ES-I3 (cell line): ENCODE measurements around the gene WWOX.

Source experiments
- H3K36me3 ChIP-seq: 2 replicates; pipeline ENCODE4 v1.6.1; 2013; ENCODE audit warnings: mild to moderate bottlenecking, low read length, control low read depth, moderate library complexity; ENCODE audit not compliant: insufficient read depth
- H3K4me1 ChIP-seq: 2 replicates; pipeline ENCODE4 v1.6.1; 2013; ENCODE audit warnings: mild to moderate bottlenecking, control low read depth, low read length; ENCODE audit not compliant: insufficient read depth
- H3K9ac ChIP-seq: 2 replicates; pipeline ENCODE4 v1.6.1; 2013; ENCODE audit warnings: low read depth, mild to moderate bottlenecking, low read length, moderate library complexity
- H3K9me3 ChIP-seq: 2 replicates; pipeline ENCODE4 v1.6.1; 2013; ENCODE audit warnings: mild to moderate bottlenecking, low read length, moderate library complexity; ENCODE audit not compliant: control insufficient read depth, insufficient read depth

WWOX gene

DNA sequence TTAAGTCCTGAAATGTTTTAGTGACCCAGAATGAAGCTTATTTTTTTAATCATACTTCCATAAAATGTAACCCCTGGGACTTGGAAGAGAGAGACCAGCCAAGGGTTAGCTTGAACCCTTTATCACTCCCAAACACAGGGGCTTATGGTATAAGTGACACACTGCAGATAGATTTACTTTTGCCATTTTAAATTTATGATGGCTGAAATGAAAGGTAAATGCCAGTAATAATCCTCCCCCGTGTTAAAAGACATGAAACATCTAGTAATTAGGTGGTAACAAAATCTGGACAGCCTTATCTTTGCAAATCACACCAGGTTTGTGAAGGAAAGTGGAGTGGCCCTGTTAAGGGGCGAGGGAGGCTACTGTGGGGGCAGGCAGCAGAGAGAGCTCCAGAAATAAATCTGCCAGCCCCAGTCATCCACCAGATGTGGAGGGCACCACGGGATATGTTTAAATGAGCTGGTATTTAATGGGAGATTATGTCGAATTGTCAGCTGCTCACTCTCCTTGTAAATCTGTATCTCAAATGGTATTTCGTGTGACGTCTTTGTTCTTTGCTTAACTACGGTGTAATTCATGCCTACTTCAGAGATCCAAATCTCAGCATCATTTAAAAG is 326.5 kb downstream of the WWOX start:
- Histone ChIP-seq H3K9me3 (no peaks in the 10 kb centered on the region), H3K4me1 (no peaks in the 10 kb centered on the region), H3K9ac (no peak overlapping the region), H3K36me3 (no peaks in the 10 kb centered on the region)

DNA sequence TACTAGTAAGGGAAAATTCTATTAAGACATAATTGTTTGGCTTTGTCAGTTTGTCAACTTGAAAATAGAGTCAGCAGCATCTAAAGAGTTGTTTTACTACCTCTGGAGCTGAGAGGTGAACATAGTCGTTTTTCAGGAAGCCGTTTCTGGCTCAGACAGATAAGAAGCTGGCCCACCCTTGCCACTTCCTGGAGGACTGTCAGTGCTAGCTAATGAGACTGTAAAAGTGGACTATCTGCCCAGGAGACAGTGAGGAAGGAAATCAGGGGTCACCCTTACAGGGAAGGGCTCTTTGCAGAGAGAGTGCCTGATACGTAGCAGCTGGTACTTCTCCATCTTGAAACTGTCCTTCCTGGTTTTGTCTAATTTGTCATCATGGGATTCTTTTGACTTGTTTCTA is 328.7 kb downstream of the WWOX start:
- H3K9ac ChIP-seq: no peak overlapping the region

DNA sequence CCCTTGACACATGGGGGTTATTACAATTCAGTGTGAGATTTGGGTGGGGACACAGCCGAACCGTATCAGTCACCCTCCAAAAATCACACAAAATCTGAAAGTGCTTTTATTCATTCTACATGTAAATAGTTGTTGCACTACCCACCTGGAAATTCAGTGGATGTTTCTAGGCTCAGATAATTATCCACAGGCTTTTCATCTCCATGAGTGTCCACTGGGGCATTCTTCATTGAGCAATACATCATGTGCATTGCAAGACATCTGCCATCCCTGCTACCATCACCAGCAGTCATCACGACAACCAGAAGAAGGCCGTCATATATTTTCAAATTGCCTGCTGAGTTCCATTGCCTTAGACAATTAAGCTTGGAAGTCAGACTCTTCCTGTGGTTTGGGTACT is 330.8 kb downstream of the WWOX start:
- Histone ChIP-seq H3K36me3 (no peaks in the 10 kb centered on the region), H3K9me3 (no peaks in the 10 kb centered on the region), H3K9ac (no peak overlapping the region), H3K4me1 (no peaks in the 10 kb centered on the region)

More for the DNA sequence above, 328.7 kb downstream of the WWOX start:
- Histone ChIP-seq H3K9me3 (no peaks in the 10 kb centered on the region), H3K4me1 (no peaks in the 10 kb centered on the region), H3K36me3 (no peaks in the 10 kb centered on the region)

DNA sequence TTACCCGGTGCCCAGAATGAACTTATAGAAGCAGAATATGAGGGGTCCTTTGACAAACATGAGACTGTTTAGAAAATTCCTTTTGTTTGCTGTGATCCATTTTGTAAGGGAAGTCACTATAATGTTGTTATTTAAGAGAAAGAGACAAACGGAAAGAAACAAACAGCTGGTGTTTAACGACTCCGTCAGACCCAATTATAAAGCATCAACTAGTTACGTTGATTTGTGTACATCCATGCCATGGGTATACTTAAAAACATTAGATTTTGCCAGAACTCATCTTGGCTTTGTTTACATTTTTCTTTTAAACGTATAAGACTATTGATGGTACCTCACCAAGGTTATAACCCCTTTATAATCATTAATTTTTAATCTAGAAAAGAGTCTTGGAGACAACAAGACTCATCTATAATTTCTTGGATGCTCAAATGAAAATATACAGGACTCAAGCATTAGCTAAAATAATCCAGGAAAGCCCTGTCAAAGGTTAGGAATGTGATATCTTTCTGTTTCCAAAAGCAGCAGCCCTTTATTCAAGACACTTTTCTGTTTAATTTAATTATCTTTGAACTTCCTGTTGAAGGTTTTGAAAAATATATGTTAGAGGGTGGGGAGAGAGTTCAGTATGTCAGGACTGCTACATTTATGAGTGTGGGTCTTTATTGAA is 331.7 kb downstream of the WWOX start:
- Histone ChIP-seq H3K4me1 (no peaks in the 10 kb centered on the region), H3K9me3 (no peaks in the 10 kb centered on the region), H3K36me3 (no peaks in the 10 kb centered on the region), H3K9ac (no peak overlapping the region)

DNA sequence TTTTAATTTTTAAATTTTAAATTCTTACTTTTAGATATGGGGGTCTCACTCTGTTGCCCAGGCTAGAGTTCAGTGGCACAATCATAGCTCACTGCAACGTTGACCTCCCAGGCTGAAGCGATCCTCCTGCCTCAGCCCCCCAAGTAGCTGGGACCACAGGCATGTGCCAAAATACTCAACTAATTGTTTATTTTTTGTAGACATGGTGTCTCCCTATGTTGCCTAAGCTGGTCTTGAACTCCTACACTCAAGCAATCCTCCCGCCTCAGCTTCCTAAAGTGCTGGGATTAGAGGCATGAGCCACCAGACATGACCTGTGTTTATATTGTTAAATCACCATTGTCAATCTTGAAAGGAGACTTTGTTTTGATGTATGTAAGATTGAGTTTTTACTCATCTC is 332.2 kb downstream of the WWOX start:
- Histone ChIP-seq H3K9ac (no peak overlapping the region), H3K36me3 (no peaks in the 10 kb centered on the region), H3K9me3 (no peaks in the 10 kb centered on the region), H3K4me1 (no peaks in the 10 kb centered on the region)

DNA sequence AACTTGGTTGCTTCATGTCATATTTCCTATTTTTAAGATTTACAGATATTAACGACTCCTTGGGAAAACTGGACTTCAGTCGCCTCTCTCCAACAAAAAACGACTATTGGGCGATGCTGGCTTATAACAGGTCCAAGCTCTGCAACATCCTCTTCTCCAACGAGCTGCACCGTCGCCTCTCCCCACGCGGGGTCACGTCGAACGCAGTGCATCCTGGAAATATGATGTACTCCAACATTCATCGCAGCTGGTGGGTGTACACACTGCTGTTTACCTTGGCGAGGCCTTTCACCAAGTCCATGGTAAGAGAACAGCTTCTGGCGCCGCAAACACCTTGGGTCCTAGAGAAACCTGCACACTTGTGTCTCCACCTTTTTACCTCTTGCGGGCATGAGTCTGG is 333.0 kb downstream of the WWOX start:
- no peaks in the 10 kb centered on the region for H3K4me1 ChIP-seq
- no peaks in the 10 kb centered on the region for H3K9me3 ChIP-seq
- H3K9ac ChIP-seq: no peak overlapping the region
- H3K36me3 ChIP-seq: no peaks in the 10 kb centered on the region

DNA sequence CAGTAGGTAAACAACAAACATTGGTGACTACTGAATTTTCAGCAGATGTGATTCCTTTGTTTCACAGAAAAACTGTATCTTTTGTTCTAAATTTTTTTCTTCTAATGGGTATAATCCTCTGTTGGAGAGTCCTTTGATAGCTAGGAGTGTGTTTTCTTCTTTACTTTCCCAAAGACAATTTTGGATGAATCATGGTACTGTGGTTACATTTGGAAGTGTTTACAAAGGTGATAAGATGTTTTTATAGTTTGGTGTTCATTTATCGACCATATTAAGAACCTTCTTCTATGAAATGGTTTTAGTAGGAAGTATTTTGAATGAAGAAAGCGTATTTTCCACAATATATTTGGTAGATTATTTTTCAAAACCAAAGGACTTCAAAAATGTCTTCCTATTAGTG is 333.7 kb downstream of the WWOX start:
- H3K9me3 ChIP-seq: no peaks in the 10 kb centered on the region
- no peaks in the 10 kb centered on the region for H3K4me1 ChIP-seq
- H3K36me3 ChIP-seq: no peaks in the 10 kb centered on the region
- no peak overlapping the region for H3K9ac ChIP-seq

DNA sequence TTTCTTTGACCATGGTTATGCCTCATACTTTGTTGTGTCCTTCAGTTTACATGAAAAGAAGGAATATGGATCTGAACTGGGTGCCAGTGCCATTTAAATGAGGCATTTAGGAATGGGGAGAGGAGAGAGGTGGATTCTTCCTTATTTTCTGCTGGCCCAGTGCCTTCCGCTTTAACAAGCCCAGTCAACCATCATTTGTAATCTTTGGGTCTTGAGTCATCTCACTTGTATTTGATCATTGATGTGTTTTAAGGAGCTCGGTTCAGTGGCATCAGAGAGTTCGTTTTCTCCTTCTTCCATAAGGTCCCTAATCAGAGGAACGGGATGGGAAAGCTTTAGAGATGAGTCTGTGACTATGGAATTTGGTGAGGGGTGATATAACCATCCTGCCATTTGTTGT is 334.9 kb downstream of the WWOX start:
- Histone ChIP-seq H3K9ac (no peak overlapping the region), H3K36me3 (no peaks in the 10 kb centered on the region), H3K9me3 (no peaks in the 10 kb centered on the region), H3K4me1 (no peaks in the 10 kb centered on the region)

DNA sequence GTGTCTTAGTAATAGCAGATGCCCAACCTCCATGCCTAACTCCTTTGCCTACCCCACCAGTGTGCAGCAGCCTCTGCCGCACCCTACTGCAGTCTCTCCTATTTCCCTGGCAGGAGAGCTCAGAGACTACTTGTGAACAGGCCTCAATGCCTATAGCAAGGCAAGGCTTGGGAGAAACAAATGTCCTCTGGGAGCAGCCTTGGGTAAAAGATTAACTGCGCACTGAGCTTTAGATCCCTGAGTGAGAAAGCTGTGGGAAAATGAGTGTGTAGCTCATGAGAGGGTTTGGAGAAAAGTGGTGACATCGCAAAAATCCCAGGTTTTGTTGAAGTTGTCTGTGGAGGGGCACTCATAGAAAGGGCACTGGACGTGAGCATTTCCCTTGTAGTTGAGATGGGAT is 335.8 kb downstream of the WWOX start:
- no peaks in the 10 kb centered on the region for H3K9me3 ChIP-seq
- H3K4me1 ChIP-seq: no peaks in the 10 kb centered on the region
- H3K9ac ChIP-seq: no peak overlapping the region
- H3K36me3 ChIP-seq: no peaks in the 10 kb centered on the region

DNA sequence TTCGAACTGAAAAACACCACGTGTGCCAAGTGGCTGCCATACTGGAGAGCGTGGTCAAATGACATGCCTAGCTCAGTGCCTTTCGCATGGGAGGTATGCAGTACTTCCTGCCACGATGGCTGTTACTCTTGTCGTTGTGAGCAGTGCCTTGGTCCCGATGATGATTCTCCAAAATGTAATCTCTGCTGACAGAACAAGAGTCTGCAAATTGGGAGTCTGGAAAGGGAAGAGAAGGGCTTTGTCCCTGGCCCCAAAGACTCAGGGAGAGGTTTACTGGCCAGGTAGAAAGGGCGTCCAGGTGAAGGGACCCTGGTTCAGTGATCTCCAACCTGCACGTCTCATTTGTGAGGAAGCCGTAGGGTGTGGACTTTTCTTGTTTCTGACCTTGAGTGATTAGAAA is 336.6 kb downstream of the WWOX start:
- no peaks in the 10 kb centered on the region for H3K36me3 ChIP-seq
- no peak overlapping the region for H3K9ac ChIP-seq
- no peaks in the 10 kb centered on the region for H3K9me3 ChIP-seq
- H3K4me1 ChIP-seq: no peaks in the 10 kb centered on the region

DNA sequence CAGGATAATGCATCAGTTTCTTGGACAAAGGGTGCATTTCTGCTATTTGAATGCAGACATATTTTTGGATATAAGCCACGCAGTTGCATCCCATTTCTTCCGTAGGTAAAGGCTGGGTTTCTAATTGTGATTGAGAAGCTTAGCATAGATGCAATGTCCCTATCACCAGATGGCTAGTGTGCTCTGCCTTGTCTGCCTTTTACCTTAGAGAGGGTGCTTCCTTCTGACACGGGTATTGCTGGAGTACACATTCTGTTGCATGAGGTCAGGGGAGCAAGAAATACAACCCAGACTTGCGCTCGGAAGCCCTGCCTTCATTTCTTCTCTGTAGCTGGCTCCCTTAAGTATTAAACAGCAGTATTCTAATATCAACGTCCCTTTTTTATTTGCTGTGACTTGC is 337.4 kb downstream of the WWOX start:
- Histone ChIP-seq H3K4me1 (no peaks in the 10 kb centered on the region), H3K9me3 (no peaks in the 10 kb centered on the region), H3K9ac (no peak overlapping the region), H3K36me3 (no peaks in the 10 kb centered on the region)

DNA sequence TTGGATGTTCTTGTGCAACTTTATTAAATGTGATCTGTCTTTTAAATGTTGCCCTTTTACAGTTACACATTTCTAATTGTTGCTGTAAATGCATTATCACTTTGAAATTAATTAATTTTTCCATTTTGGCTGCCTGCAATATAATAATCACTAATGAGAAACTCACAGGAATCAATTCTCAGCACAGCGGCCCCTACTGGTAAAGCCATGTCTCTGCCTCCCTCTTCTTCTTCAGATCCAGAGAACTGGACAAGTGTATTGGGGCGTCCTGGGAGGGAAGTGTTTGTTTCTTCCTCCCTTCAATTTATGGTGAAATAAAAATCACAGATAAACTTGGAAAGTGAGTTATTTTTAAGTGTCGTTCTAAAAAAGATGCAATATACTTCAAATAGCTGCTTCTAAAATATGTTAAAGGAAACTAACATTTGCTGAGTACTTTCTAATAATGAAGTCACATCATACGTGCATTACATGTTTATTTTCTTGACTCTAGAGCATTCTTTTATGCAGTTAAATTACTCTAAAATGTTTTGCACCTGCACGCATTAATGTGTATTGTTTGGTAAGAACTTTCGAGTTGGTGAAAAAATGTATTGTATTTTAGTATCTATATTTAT is 338.0 kb downstream of the WWOX start:
- Histone ChIP-seq H3K9ac (no peak overlapping the region), H3K36me3 (no peaks in the 10 kb centered on the region), H3K4me1 (no peaks in the 10 kb centered on the region)

DNA sequence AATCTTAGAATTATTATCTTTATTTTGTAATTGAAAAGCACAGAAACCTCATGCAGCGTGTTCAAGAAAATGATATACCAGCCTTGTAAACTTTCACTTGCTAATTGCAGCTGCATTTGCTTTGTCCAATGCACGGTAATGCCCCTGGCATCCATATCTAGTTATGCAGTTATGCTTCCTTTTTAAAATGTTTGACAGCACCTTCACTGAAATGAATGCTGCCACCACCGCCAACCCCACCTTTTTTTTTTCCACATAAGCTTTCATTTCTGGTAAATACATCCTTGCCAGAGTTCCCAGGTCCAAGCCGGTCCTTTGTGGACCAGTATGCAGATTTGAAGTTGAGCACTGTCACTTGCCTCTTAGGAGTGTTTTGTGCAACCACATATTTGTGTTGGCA is 338.8 kb downstream of the WWOX start:
- no peaks in the 10 kb centered on the region for H3K36me3 ChIP-seq
- H3K9me3 ChIP-seq: no peaks in the 10 kb centered on the region
- no peaks in the 10 kb centered on the region for H3K4me1 ChIP-seq
- no peak overlapping the region for H3K9ac ChIP-seq

More for the DNA sequence above, 338.0 kb downstream of the WWOX start:
- H3K9me3 ChIP-seq: no peaks in the 10 kb centered on the region

DNA sequence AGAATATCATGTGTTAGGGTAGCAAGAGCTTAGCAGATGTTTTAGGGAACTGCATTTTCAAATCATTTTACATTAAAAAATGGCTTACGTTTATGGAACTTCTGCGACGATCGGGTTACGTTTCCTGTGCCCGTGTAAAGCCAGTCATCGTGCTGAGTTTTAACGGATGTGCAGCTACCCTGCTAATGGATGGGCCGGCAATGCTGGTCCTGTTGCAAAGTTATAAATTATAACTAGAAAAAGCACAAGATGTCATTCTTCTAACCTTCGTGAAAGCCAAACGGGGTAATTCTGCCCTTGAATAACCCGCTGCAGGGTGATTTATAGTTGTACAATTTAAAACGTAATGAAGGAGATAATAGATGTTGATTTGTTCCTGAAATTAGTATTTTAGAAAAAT is 339.2 kb downstream of the WWOX start:
- Histone ChIP-seq H3K9ac (no peak overlapping the region), H3K9me3 (no peaks in the 10 kb centered on the region), H3K36me3 (no peaks in the 10 kb centered on the region), H3K4me1 (no peaks in the 10 kb centered on the region)

DNA sequence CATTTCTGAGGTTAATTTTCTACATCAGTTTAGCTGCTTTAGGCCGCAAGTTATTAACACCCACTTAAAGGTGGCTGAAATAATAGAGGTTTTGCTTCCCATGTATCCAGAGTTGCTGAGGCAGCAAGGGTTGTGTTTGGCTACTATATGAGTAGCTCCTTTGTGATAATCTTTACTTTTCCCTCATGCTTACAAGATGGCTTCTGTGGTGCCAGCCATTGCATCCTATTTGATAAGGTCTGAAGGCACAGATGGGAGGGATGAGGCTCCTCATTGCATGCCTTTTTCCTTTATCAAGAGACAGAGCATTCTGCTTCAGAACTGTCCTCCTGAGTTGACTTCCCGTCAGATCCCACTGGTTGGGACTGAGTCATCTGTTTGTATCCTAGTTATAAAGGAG is 340.2 kb downstream of the WWOX start:
- Histone ChIP-seq H3K9ac (no peak overlapping the region), H3K4me1 (no peaks in the 10 kb centered on the region), H3K36me3 (no peaks in the 10 kb centered on the region), H3K9me3 (no peaks in the 10 kb centered on the region)
